K562 (cell line): Measurements from ENCODE around the gene ANKRD44. TPM values are rescaled to one million over a fixed set of nuclear protein-coding genes. Genes with fewer than 3 reads are reported as not detected.

Experiments used
- ATAC-seq: fragments of 200-7000 bp; cut with Tn5 transposase; 3 replicates; pipeline ENCODE4 v1.9.1; 2020; ENCODE audit warnings: moderate library complexity
- BruUV-seq: library from RNA; stranded (reverse); fragments of 400-500 nt; replicated peaks from 2 replicates; lab custom pipeline; 2021; lab: Mats Ljungman, UMichigan
- CTCF ChIA-PET: fragments of 300-600 bp; formaldehyde crosslinking; extraction: SDS; loops from one replicate; lab custom pipeline; 2021; ENCODE audit warnings: low intra/inter-chr PET ratio; lab: Yijun Ruan, JAX
- POLR2A ChIA-PET: fragments of 300-600, 350-650 bp; sonication (Branson Sonifier 250); formaldehyde crosslinking; extraction: SDS; loops from one replicate; lab custom pipeline; 2021; ENCODE audit warnings: antibody characterized with exemption, inconsistent platforms; lab: Yijun Ruan, JAX
- DNase-seq, 4 experiments: peaks; one replicate each; pipeline versions ENCODE4 v3.0.0 to v3.0.0-alpha.2; 2011 to 2018; ENCODE audit warnings: low spot score in 3 of 4, mixed read lengths in 3 of 4; ENCODE audit errors: extremely low read depth in 1 of 4
- FAIRE-seq: peaks from 2 replicates; lab custom pipeline; 2011; peaks lifted over from hg19 to GRCh38; lab: Jason Lieb, UNC
- H2AFZ ChIP-seq: 2 replicates; pipeline ENCODE4 v1.6.0; 2011; ENCODE audit warnings: low read depth, low read length, control low read depth, inconsistent platforms
- H3K27ac ChIP-seq: fragments of 200-600 bp; 3 replicates; pipeline ENCODE4 v1.8.0; 2011; ENCODE audit warnings: low read depth, mild to moderate bottlenecking, control low read depth, inconsistent platforms, low read length, moderate library complexity, mixed read lengths; ENCODE audit errors: extremely low read depth
- H3K27me3 ChIP-seq, 2 experiments: fragments of 300-600 bp in 1 of 2; 2 replicates in 1 of 2; 3 replicates in 1 of 2; pipeline versions ENCODE4 v1.6.0 to v1.8.0; 2011; ENCODE audit warnings: inconsistent platforms in 2 of 2, low read length in 2 of 2, mild to moderate bottlenecking in 1 of 2, mixed read lengths in 1 of 2, moderate library complexity in 1 of 2; ENCODE audit not compliant: control insufficient read depth in 2 of 2, insufficient read depth in 2 of 2
- H3K36me3 ChIP-seq: fragments of 300-600 bp; 3 replicates; pipeline ENCODE4 v1.8.0; 2011; ENCODE audit warnings: mild to moderate bottlenecking, low read length, inconsistent platforms; ENCODE audit not compliant: control insufficient read depth, insufficient read depth
- H3K4me1 ChIP-seq, 2 experiments: fragments of 200-600 bp in 1 of 2; replicated peaks in 1 of 2; 2 replicates in 1 of 2; 3 replicates in 1 of 2; pipeline versions ENCODE4 v1.5.1 to v1.8.0; 2011; ENCODE audit warnings: inconsistent platforms in 2 of 2, low read length in 2 of 2, mild to moderate bottlenecking in 1 of 2, mixed read lengths in 1 of 2, moderate library complexity in 1 of 2; ENCODE audit not compliant: control insufficient read depth in 2 of 2, insufficient read depth in 2 of 2
- H3K4me2 ChIP-seq: 2 replicates; pipeline ENCODE4 v1.6.1; 2011; ENCODE audit warnings: low read length, control low read depth, inconsistent platforms, mixed read lengths; ENCODE audit not compliant: insufficient read depth
- H3K4me3 ChIP-seq: fragments of 200-600 bp; sonication (generic), shearing (Covaris generic); 2 replicates; pipeline ENCODE4 v1.5.1; 2016; ENCODE audit warnings: control low read depth, inconsistent platforms
- H3K79me2 ChIP-seq: fragments of 200-600 bp; 3 replicates; pipeline ENCODE4 v1.8.0; 2011; ENCODE audit warnings: low read length, inconsistent platforms; ENCODE audit not compliant: control insufficient read depth, insufficient read depth
- H3K9ac ChIP-seq, 2 experiments: 2 replicates each; pipeline versions ENCODE4 v1.6.0 to v1.6.1; 2011; ENCODE audit warnings: low read depth in 2 of 2, low read length in 2 of 2, control low read depth in 1 of 2, inconsistent platforms in 1 of 2, mild to moderate bottlenecking in 1 of 2, mixed read lengths in 1 of 2; ENCODE audit not compliant: insufficient read depth in 1 of 2
- H3K9me1 ChIP-seq: one replicate; pipeline ENCODE4 v1.6.0; 2011; ENCODE audit warnings: inconsistent platforms, mild to moderate bottlenecking, low read length, moderate library complexity; ENCODE audit not compliant: control insufficient read depth, insufficient read depth
- H3K9me3 ChIP-seq: replicated peaks from 2 replicates; pipeline ENCODE4 v1.5.1; 2011; ENCODE audit warnings: low read depth, low read length, inconsistent platforms; ENCODE audit not compliant: control insufficient read depth, insufficient read depth
- H4K20me1 ChIP-seq: replicated peaks from 2 replicates; pipeline ENCODE4 v1.6.1; 2011; ENCODE audit warnings: low read length, inconsistent platforms, mixed read lengths; ENCODE audit not compliant: control insufficient read depth, insufficient read depth
- HCFC1 ChIP-seq: IDR thresholded peaks from 2 replicates; pipeline ENCODE4 v1.6.1; 2012; ENCODE audit warnings: low read depth, low read length, improper control_type of control experiment
- HNRNPUL1 ChIP-seq: fragments of 200-400 bp; formaldehyde crosslinking; IDR thresholded peaks from 2 replicates; pipeline ENCODE4 v1.6.1; 2017; ENCODE audit warnings: low read length
- POLR2AphosphoS2 ChIP-seq: IDR thresholded peaks from 2 replicates; pipeline ENCODE4 v1.6.1; 2012; ENCODE audit warnings: low read length, improper control_type of control experiment
- ZKSCAN1 ChIP-seq: fragments of 150-350 bp; IDR thresholded peaks from 2 replicates; pipeline ENCODE4 v1.6.1; 2016; ENCODE audit warnings: low read depth, low read length
- WGBS: fragments of 100-300 bp; shearing (Covaris generic); methylation state at CpG from one replicate; pipeline ENCODE4 v1.1.6; 2016; ENCODE audit warnings: low coverage, mixed read lengths; ENCODE audit not compliant: insufficient coverage; ENCODE audit errors: missing lambda C conversion rate; 5-methylcytosine and 5-hydroxymethylcytosine counted together
- in situ Hi-C: fragments of 300-500 bp; cut with MboI; formaldehyde crosslinking; loops from 4 replicates; pipeline ENCODE4 v1.15.0; 2018; ENCODE audit warnings: inconsistent platforms, mixed read lengths
- intact Hi-C: fragments of 100-400 bp; cut with micrococcal nuclease; formaldehyde crosslinking; loops from 2 replicates; pipeline ENCODE4 v1.14.2; 2022
- polyA plus RNA-seq, 8 experiments: library from polyadenylated mRNA; depleted of rRNA in 4 of 8; stranded (reverse) in 5 of 8; unstranded in 3 of 8; fragments of >200 nt; fragmentation: Nextera tagmentation in 2 of 8; fragmentation: Illumina TruSeq in 1 of 8; extraction: Ambion mirVana in 2 of 8; extraction: Trizol in 1 of 8; gene quantifications; 2 replicates each; pipeline versions ENCODE4 v1.2.1 to v1.2.3, GENCODE V29; 2011 to 2014; ENCODE audit warnings: inconsistent platforms in 1 of 8, missing spikeins in 1 of 8
- total RNA-seq, 7 experiments: library from RNA; depleted of rRNA in 6 of 7; stranded (reverse); fragments of >200 nt in 6 of 7; fragmentation: Illumina TruSeq in 2 of 7; extraction: Trizol in 2 of 7; gene quantifications; 2 replicates each; pipeline versions ENCODE4 v1.2.1 to v1.2.3, GENCODE V29; 2011 to 2021; ENCODE audit warnings: low replicate concordance in 1 of 7
- TF ChIP-seq, protein P1 (sequence below): fragments of 250-450 bp; sonication (Bioruptor Pico); IDR thresholded peaks from 2 replicates; pipeline ENCODE4 v1.8.0; 2022; ENCODE audit warnings: moderate library complexity, mild to moderate bottlenecking, inconsistent platforms
- TF ChIP-seq, protein P2 (sequence below), 2 experiments: IDR thresholded peaks; 2 replicates each; pipeline ENCODE4 v1.6.1; 2012; ENCODE audit warnings: improper control_type of control experiment in 2 of 2, low read depth in 2 of 2, low read length in 2 of 2, borderline replicate concordance in 1 of 2
- TF ChIP-seq, protein P3 (sequence below): sonication (generic); formaldehyde crosslinking; IDR thresholded peaks from 2 replicates; pipeline ENCODE4 v1.8.0; 2022; ENCODE audit warnings: missing genetic modification reagents, mild to moderate bottlenecking, borderline replicate concordance
- TF ChIP-seq, protein P4 (sequence below): fragments of 250-450 bp; sonication (Bioruptor Pico); IDR thresholded peaks from 2 replicates; pipeline ENCODE4 v1.5.1; 2021; ENCODE audit warnings: mild to moderate bottlenecking
- TF ChIP-seq, protein P5 (sequence below): fragments of 250-450 bp; sonication (Bioruptor Pico); IDR thresholded peaks from 2 replicates; pipeline ENCODE4 v1.4.0; 2020; ENCODE audit warnings: borderline replicate concordance
- TF ChIP-seq, protein P6 (sequence below), 2 experiments: fragments of 250-450 bp in 1 of 2; fragments of 450-650 bp in 1 of 2; sonication (Bioruptor Pico) in 1 of 2; IDR thresholded peaks; 2 replicates each; pipeline versions ENCODE4 v1.6.1 to v1.8.0; 2016 to 2021; ENCODE audit warnings: mild to moderate bottlenecking in 2 of 2, moderate library complexity in 2 of 2, missing compliant biosample characterization in 1 of 2, missing genetic modification characterization in 1 of 2

The ANKRD44 gene
- total and polyA plus RNA-seq, 9 of the 15 experiments (the other 6 are each of a cell fraction or from before 2014, with no cell fraction given): 0.03 to 0.64 (median 0.07) TPM; not detected in 3

DNA sequence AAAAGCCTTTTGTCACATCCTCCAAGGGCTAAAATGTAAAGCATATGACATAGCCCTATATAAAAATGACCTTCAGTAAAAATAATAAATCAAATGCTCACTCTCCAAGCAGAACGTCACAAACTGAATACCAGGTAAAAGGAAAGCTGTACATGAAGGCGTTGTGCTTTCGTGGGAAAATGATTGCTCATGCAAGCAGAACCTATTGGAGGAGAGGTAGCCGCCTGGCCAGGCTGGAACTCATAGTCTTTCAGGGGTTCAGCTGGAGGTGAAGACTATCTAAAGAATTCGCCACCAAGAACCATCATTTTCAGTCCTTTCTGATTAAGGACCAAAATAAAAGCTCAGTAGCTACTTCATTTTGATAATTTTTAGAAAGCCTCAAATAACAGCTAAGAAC, 44.7 kb downstream of the ANKRD44 start:
- DNase-seq (no peak), FAIRE-seq (no peak), ATAC-seq (no peak)
- POLR2A ChIA-PET: no interaction called here
- H3K9ac ChIP-seq: no peak overlapping the region
- no peaks in the 10 kb centered on the region for H3K36me3 ChIP-seq
- H3K4me2 ChIP-seq: no peak overlapping the region
- H3K79me2 ChIP-seq: no peaks in the 10 kb centered on the region
- no peaks in the 10 kb centered on the region for H3K4me1 ChIP-seq
- H3K27me3 ChIP-seq: peaks cover 0 to 11% of the 10 kb centered on the region in 2 experiments; a peak in 1 of 5 replicates
- no peak overlapping the region for H2AFZ ChIP-seq
- no peaks in the 10 kb centered on the region for H4K20me1 ChIP-seq
- in situ Hi-C loops: no loop called here
- H3K9me3 ChIP-seq: no peaks in the 10 kb centered on the region
- no peak overlapping the region for H3K4me3 ChIP-seq
- TF ChIP-seq, protein P1, sequence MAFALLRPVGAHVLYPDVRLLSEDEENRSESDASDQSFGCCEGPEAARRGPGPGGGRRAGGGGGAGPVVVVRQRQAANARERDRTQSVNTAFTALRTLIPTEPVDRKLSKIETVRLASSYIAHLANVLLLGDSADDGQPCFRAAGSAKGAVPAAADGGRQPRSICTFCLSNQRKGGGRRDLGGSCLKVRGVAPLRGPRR (CRISPR knock-in tag): no peak
- TF ChIP-seq, protein P2, sequence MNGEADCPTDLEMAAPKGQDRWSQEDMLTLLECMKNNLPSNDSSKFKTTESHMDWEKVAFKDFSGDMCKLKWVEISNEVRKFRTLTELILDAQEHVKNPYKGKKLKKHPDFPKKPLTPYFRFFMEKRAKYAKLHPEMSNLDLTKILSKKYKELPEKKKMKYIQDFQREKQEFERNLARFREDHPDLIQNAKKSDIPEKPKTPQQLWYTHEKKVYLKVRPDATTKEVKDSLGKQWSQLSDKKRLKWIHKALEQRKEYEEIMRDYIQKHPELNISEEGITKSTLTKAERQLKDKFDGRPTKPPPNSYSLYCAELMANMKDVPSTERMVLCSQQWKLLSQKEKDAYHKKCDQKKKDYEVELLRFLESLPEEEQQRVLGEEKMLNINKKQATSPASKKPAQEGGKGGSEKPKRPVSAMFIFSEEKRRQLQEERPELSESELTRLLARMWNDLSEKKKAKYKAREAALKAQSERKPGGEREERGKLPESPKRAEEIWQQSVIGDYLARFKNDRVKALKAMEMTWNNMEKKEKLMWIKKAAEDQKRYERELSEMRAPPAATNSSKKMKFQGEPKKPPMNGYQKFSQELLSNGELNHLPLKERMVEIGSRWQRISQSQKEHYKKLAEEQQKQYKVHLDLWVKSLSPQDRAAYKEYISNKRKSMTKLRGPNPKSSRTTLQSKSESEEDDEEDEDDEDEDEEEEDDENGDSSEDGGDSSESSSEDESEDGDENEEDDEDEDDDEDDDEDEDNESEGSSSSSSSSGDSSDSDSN (IDR thresholded peaks at IDR 0.05; ENCODE audit: borderline replicate concordance in 1 of 2, low read depth in 2 of 2, low read length in 2 of 2): no peak
- TF ChIP-seq HCFC1 (no peak), HNRNPUL1 (no peak), ZKSCAN1 (no peak), POLR2AphosphoS2 (no peak)
- TF ChIP-seq, protein P3, sequence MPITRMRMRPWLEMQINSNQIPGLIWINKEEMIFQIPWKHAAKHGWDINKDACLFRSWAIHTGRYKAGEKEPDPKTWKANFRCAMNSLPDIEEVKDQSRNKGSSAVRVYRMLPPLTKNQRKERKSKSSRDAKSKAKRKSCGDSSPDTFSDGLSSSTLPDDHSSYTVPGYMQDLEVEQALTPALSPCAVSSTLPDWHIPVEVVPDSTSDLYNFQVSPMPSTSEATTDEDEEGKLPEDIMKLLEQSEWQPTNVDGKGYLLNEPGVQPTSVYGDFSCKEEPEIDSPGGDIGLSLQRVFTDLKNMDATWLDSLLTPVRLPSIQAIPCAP: no peak
- TF ChIP-seq, protein P4, sequence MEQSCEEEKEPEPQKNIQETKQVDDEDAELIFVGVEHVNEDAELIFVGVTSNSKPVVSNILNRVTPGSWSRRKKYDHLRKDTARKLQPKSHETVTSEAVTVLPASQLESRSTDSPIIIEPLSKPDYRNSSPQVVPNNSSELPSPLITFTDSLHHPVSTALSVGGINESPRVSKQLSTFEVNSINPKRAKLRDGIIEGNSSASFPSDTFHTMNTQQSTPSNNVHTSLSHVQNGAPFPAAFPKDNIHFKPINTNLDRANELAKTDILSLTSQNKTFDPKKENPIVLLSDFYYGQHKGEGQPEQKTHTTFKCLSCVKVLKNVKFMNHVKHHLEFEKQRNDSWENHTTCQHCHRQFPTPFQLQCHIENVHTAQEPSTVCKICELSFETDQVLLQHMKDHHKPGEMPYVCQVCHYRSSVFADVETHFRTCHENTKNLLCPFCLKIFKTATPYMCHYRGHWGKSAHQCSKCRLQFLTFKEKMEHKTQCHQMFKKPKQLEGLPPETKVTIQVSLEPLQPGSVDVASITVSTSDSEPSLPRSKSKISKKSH (CRISPR knock-in tag): no peak
- TF ChIP-seq, protein P5, sequence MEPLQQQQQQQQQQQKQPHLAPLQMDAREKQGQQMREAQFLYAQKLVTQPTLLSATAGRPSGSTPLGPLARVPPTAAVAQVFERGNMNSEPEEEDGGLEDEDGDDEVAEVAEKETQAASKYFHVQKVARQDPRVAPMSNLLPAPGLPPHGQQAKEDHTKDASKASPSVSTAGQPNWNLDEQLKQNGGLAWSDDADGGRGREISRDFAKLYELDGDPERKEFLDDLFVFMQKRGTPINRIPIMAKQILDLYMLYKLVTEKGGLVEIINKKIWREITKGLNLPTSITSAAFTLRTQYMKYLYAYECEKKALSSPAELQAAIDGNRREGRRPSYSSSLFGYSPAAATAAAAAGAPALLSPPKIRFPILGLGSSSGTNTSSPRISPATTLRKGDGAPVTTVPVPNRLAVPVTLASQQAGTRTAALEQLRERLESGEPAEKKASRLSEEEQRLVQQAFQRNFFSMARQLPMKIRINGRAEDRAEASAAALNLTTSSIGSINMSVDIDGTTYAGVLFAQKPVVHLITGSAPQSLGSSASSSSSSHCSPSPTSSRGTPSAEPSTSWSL (CRISPR knock-in tag): no peak
- TF ChIP-seq, protein P6, sequence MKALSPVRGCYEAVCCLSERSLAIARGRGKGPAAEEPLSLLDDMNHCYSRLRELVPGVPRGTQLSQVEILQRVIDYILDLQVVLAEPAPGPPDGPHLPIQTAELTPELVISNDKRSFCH (CRISPR knock-in tag; IDR thresholded peaks at IDR 0.05): no peak
- TF ChIP-seq, protein P6 (tag; IDR thresholded peaks at IDR 0.05): no peak
- no peak overlapping the region for H3K27ac ChIP-seq
- intact Hi-C loops: no loop called here
- WGBS: 1% methylated on average over 5 of the region's 5 CpGs
- CTCF ChIA-PET: no interaction called here
- no TSS peak for BruUV-seq
- H3K9me1 ChIP-seq: no peaks in the 10 kb centered on the region
